D721Med (cell line): ENCODE results near the gene CXXC5.
A peak's percentile ranks its signal among the peaks of the same experiment; 100 is the strongest.

ENCODE experiments used
- DNase-seq: peaks from one replicate; pipeline ENCODE4 v3.0.0; 2011; ENCODE audit warnings: low spot score; ENCODE audit not compliant: insufficient read length
- FAIRE-seq: peaks from 2 replicates; lab custom pipeline; 2011; peaks lifted over from hg19 to GRCh38; lab: Jason Lieb, UNC
- TF ChIP-seq, protein P1 (sequence below): IDR thresholded peaks from 2 replicates; pipeline ENCODE4 v1.5.1; 2012; ENCODE audit warnings: mild to moderate bottlenecking, control low read depth; ENCODE audit not compliant: insufficient read depth; ENCODE audit errors: missing control alignments

Gene CXXC5

DNA sequence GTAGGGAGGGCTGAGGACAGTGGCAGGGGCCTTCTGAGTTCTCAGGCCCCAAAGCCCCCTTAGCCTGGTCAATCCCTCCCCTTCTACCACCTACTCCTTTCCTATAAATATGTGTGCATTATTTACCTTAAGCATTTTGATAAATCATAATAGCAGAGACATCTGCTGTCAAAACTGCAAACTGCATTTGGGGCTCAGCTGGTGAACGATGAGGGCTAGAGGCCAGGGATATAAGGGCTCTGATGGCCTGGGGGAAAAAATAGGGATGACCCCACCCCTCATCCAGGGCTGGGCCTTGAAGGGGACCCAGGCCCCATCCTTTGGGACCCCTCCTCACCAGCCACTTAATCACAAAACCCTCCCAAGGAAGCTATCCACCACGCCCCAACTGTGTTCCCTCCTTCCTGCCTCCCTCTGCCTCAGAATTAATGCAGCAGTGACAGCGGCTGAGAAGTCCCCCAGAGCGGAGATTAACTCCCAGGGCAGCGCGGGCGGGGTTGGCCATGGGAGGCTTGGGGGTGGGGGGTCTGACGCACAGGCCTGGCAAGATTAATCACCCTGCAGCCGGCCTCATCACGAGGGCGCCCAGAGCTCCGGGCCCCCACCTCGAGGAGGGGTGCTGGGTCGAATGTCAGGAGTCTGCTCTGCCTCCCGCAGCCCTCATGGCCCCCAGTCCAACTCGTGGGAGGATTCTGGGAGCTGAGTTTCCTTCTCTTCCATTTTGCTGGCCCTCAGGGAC lies 42.1 kb downstream of the CXXC5 start:
- DNase-seq, result peak; percentile 87
- no peak for FAIRE-seq
- TF ChIP-seq, protein P1, sequence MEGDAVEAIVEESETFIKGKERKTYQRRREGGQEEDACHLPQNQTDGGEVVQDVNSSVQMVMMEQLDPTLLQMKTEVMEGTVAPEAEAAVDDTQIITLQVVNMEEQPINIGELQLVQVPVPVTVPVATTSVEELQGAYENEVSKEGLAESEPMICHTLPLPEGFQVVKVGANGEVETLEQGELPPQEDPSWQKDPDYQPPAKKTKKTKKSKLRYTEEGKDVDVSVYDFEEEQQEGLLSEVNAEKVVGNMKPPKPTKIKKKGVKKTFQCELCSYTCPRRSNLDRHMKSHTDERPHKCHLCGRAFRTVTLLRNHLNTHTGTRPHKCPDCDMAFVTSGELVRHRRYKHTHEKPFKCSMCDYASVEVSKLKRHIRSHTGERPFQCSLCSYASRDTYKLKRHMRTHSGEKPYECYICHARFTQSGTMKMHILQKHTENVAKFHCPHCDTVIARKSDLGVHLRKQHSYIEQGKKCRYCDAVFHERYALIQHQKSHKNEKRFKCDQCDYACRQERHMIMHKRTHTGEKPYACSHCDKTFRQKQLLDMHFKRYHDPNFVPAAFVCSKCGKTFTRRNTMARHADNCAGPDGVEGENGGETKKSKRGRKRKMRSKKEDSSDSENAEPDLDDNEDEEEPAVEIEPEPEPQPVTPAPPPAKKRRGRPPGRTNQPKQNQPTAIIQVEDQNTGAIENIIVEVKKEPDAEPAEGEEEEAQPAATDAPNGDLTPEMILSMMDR, result peak; percentile 51

DNA sequence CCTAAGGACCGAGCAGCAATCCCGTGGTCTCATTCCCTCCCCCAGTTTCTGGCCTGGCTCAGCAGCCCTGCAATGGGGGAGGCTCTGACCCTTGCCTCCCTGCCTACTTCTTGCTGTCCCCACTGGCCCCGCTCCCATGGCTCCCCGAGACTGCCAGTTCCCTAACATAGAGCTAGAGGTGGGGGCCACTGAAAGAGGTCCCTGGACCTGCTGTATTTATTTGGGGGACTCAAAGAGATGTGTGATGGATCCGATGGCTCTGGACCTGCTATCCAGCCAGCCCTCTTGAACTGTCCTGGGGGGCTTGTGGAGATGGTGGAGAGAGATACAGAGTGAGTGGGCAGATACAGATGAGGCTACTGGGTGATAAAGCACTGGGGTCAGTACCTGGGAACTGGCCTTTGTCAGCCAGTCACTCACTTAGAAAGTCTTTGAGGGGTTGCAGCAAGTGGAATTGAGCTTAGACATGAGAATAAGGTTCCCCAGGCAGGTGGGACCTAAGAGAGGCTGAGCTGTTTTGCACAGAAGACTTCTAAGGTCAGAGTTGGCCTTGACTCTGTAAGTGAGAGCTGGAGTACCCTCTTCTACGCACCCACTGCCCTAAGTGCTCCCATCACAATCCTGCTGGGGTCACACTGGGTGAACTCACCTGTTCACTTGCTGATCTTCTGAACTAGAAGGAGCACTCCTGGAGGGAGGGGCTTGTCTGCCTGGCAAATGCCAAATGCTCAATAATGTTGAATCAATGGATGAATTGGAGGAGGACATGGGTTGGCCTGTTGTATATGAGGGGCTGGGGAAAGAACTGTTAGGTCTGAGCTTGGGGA lies 42.9 kb downstream of the CXXC5 start:
- no peak for DNase-seq
- TF ChIP-seq, protein P1, result no peak
- FAIRE-seq, result no peak

DNA sequence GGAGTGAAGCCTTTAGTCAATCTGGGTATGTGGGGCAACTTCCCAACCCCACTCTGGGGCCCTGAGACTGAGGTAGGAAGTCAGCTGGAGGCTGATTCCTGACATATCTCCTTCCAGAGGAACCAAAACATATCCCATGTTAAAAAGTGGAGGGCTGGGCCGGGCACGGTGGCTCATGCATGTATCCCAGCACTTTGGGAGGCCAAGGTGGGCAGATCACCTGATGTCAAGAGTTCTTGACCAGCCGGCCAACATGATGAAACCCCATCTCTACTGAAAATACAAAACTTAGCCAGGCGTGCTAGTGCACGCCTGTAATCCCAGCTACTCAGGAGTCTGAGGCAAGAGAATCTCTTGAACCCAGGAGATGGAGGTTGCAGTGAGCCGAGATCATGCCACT lies 44.0 kb downstream of the CXXC5 start:
- DNase-seq, result no peak
- FAIRE-seq, result no peak
- TF ChIP-seq, protein P1, result no peak

DNA sequence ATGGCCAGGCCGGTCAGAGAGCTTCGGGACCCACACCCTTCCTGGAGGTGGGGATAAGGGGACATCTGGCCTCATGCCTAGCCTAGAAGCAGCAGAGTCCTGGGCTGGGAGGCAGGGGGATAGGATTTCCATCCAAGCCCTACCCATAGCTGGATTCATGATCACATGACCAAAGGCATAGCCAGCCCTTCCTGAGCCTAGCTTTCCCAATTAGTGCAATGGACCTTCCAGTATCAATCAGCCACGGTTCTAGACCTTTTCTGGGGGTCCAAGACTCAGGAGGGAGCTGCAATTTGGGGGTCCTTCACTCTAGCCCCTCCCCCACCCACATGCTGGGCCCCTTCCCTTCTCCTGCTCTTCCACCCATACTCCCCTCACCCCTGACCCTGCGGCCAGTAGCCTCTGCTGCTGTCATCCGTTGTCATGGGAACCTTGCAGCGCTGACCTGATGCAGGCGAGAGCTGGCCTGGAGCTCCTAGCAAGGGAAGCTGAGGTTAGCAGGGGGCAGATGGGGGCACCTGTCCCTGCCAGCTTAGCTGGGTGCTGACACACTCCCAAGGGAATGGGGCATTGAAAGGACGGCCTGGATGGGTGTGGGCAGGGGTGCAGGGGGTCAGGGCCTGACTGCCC lies 44.6 kb downstream of the CXXC5 start:
- no peak for FAIRE-seq
- TF ChIP-seq, protein P1, result no peak
- DNase-seq, result no peak

DNA sequence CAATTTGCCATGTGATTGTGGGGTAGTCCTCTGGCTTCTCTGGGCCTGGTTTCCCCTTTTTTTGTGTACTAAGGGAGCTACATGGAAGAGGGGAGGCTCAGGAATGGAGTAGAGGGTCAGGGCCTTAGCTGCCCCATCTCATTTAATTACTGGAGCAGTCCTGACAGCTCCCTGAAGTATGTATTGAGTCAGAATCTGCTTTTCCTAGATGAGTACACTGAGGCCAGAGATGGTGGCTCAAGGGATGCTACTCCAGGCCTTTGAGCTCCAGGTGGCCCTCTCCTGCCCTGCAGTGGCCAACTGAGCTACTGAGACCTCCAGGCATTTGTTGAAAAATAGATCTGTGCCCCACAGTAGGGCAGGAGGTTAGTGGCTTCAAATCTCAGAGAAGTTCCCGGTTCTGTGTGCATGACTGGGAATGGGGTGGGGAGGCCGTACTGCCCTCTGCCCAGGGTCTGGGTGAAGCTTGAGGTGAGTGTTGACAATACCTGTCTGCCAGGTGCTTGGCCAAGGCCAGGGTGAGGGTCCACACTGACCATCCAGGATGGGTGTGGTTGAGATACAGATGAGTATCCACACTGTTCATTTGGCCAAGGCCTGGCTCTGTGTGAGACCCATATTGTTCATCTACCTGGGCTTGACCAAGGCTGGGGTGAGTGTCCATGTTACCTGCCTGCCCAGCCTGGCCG lies 45.7 kb downstream of the CXXC5 start:
- FAIRE-seq, result no peak
- TF ChIP-seq, protein P1, result no peak
- DNase-seq, result no peak

DNA sequence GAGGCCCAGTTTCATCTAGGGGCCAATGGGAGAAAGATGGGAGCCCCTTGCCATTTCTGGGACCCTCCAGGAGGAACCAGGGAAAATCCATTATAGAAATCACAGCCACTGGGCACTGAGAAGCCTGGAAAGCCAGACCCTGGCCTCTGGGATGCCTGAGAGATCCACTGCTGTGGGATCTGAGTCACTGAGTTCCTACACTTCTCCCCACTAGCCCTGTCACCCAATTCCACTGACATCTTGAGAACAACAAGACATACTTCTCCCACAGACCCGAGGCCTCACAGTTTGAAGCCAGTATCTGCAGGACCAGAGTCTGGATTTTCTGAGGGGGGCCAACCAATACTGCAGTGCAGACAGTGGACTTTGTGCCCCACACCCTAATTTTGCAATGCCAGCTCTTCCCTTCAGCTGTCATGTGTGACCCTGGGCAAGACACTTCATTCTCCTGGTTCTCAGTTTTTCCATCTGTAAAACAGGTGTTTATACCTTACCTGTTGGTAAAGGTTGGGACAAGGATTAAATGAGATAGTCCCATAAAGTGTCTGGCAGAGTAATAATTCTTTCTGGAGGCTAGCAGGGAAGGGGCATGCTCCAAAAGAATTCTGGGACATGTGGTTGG lies 46.5 kb downstream of the CXXC5 start:
- FAIRE-seq, result no peak
- no peak for DNase-seq
- TF ChIP-seq, protein P1, result no peak
